ENCODE data around the gene FRZB.

Gene FRZB

GRCh38 chr2:182818501-182818900, 47.9 kb downstream of the FRZB start:
- Histone ChIP-seq H3K9ac (ENCODE audit: low read depth, low read length) (no peak overlapping the region), H3K4me1 (ENCODE audit: insufficient read depth, low read length) (peaks cover 17% of the 10 kb centered on the region), H3K36me3 (ENCODE audit: insufficient read depth, low read length) (no peaks in the 10 kb centered on the region), H3K9me3 (ENCODE audit: control insufficient read depth, insufficient read depth, low read length) (no peaks in the 10 kb centered on the region)

- peaks cover 17% of the 10 kb centered on the region for H3K4me1 ChIP-seq (ENCODE audit: insufficient read depth, low read length)
- no peak overlapping the region for H3K9ac ChIP-seq (ENCODE audit: low read depth, low read length)
- H3K36me3 ChIP-seq (ENCODE audit: insufficient read depth, low read length): no peaks in the 10 kb centered on the region
- H3K9me3 ChIP-seq (ENCODE audit: control insufficient read depth, insufficient read depth, low read length): no peaks in the 10 kb centered on the region
Observed at GRCh38 chr2:182817558-182817957, 48.9 kb downstream of the FRZB start.

GRCh38 chr2:182816866-182817265, 49.6 kb downstream of the FRZB start:
- no peaks in the 10 kb centered on the region for H3K36me3 ChIP-seq (ENCODE audit: insufficient read depth, low read length)
- H3K4me1 ChIP-seq (ENCODE audit: insufficient read depth, low read length): peaks cover 22% of the 10 kb centered on the region
- no peaks in the 10 kb centered on the region for H3K9me3 ChIP-seq (ENCODE audit: control insufficient read depth, insufficient read depth, low read length)
- no peak overlapping the region for H3K9ac ChIP-seq (ENCODE audit: low read depth, low read length)

- Histone ChIP-seq H3K9me3 (ENCODE audit: control insufficient read depth, insufficient read depth, low read length) (no peaks in the 10 kb centered on the region), H3K9ac (ENCODE audit: low read depth, low read length) (no peak overlapping the region), H3K36me3 (ENCODE audit: insufficient read depth, low read length) (no peaks in the 10 kb centered on the region), H3K4me1 (ENCODE audit: insufficient read depth, low read length) (peaks cover 22% of the 10 kb centered on the region)
Observed at GRCh38 chr2:182814804-182815203, 51.6 kb downstream of the FRZB start.

GRCh38 chr2:182814380-182814779, 52.1 kb downstream of the FRZB start:
- H3K9ac ChIP-seq (ENCODE audit: low read depth, low read length): no peak overlapping the region

GRCh38 chr2:182810087-182810486, 56.4 kb downstream of the FRZB start:
- no peaks in the 10 kb centered on the region for H3K36me3 ChIP-seq (ENCODE audit: insufficient read depth, low read length)
- no peaks in the 10 kb centered on the region for H3K9me3 ChIP-seq (ENCODE audit: control insufficient read depth, insufficient read depth, low read length)

More at GRCh38 chr2:182814380-182814779, 52.1 kb downstream of the FRZB start:
- Histone ChIP-seq H3K9me3 (ENCODE audit: control insufficient read depth, insufficient read depth, low read length) (no peaks in the 10 kb centered on the region), H3K4me1 (ENCODE audit: insufficient read depth, low read length) (peaks cover 22% of the 10 kb centered on the region), H3K36me3 (ENCODE audit: insufficient read depth, low read length) (no peaks in the 10 kb centered on the region)

GRCh38 chr2:182807319-182807718, 59.1 kb downstream of the FRZB start:
- Histone ChIP-seq H3K36me3 (ENCODE audit: insufficient read depth, low read length) (no peaks in the 10 kb centered on the region), H3K9me3 (ENCODE audit: control insufficient read depth, insufficient read depth, low read length) (no peaks in the 10 kb centered on the region), H3K4me1 (ENCODE audit: insufficient read depth, low read length) (peaks cover 8% of the 10 kb centered on the region; the same call in 1 of the 2 replicates), H3K9ac (ENCODE audit: low read depth, low read length) (no peak overlapping the region)

More at GRCh38 chr2:182810087-182810486, 56.4 kb downstream of the FRZB start:
- H3K9ac ChIP-seq (ENCODE audit: low read depth, low read length): no peak overlapping the region
- peaks cover 5% of the 10 kb centered on the region; the same call in 1 of the 2 replicates for H3K4me1 ChIP-seq (ENCODE audit: insufficient read depth, low read length)

GRCh38 chr2:182804128-182804527, 62.3 kb downstream of the FRZB start:
- Histone ChIP-seq H3K9me3 (ENCODE audit: control insufficient read depth, insufficient read depth, low read length) (no peaks in the 10 kb centered on the region), H3K36me3 (ENCODE audit: insufficient read depth, low read length) (no peaks in the 10 kb centered on the region), H3K9ac (ENCODE audit: low read depth, low read length) (no peak overlapping the region), H3K4me1 (ENCODE audit: insufficient read depth, low read length) (peaks cover 6% of the 10 kb centered on the region; the same call in 1 of the 2 replicates)

- H3K36me3 ChIP-seq (ENCODE audit: insufficient read depth, low read length): no peaks in the 10 kb centered on the region
- H3K4me1 ChIP-seq (ENCODE audit: insufficient read depth, low read length): peaks cover 6% of the 10 kb centered on the region; the same call in 1 of the 2 replicates
- no peak overlapping the region for H3K9ac ChIP-seq (ENCODE audit: low read depth, low read length)
- H3K9me3 ChIP-seq (ENCODE audit: control insufficient read depth, insufficient read depth, low read length): no peaks in the 10 kb centered on the region
Observed at GRCh38 chr2:182798736-182799135, 67.7 kb downstream of the FRZB start.

GRCh38 chr2:182792441-182792840, 74.0 kb downstream of the FRZB start:
- H3K9ac ChIP-seq (ENCODE audit: low read depth, low read length): no peak overlapping the region
- no peaks in the 10 kb centered on the region for H3K4me1 ChIP-seq (ENCODE audit: insufficient read depth, low read length)
- no peaks in the 10 kb centered on the region for H3K9me3 ChIP-seq (ENCODE audit: control insufficient read depth, insufficient read depth, low read length)
- no peaks in the 10 kb centered on the region for H3K36me3 ChIP-seq (ENCODE audit: insufficient read depth, low read length)

GRCh38 chr2:182784777-182785176, 81.7 kb downstream of the FRZB start:
- Histone ChIP-seq H3K9me3 (ENCODE audit: control insufficient read depth, insufficient read depth, low read length) (no peaks in the 10 kb centered on the region), H3K4me1 (ENCODE audit: insufficient read depth, low read length) (no peaks in the 10 kb centered on the region), H3K36me3 (ENCODE audit: insufficient read depth, low read length) (no peaks in the 10 kb centered on the region; the same call in 1 of the 2 replicates), H3K9ac (ENCODE audit: low read depth, low read length) (no peak overlapping the region)

GRCh38 chr2:182784058-182784706, 82.3 kb downstream of the FRZB start:
- no peak overlapping the region for H3K9ac ChIP-seq (ENCODE audit: low read depth, low read length)
- no peaks in the 10 kb centered on the region for H3K4me1 ChIP-seq (ENCODE audit: insufficient read depth, low read length)
- no peaks in the 10 kb centered on the region for H3K9me3 ChIP-seq (ENCODE audit: control insufficient read depth, insufficient read depth, low read length)
- H3K36me3 ChIP-seq (ENCODE audit: insufficient read depth, low read length): peaks cover 2% of the 10 kb centered on the region; the same call in 1 of the 2 replicates

All from ES-I3 (cell line).